GM20000 (cell line): ENCODE data around the gene FBXW5.

Source experiments
- DNase-seq: peaks from one replicate; pipeline ENCODE4 v3.0.0; 2012; ENCODE audit warnings: low spot score
- TF ChIP-seq, protein P1 (sequence below): IDR thresholded peaks from 2 replicates; pipeline ENCODE4 v1.5.1; 2012; ENCODE audit warnings: mild to moderate bottlenecking, control low read depth; ENCODE audit errors: extremely low read depth, missing control alignments

The FBXW5 gene

DNA sequence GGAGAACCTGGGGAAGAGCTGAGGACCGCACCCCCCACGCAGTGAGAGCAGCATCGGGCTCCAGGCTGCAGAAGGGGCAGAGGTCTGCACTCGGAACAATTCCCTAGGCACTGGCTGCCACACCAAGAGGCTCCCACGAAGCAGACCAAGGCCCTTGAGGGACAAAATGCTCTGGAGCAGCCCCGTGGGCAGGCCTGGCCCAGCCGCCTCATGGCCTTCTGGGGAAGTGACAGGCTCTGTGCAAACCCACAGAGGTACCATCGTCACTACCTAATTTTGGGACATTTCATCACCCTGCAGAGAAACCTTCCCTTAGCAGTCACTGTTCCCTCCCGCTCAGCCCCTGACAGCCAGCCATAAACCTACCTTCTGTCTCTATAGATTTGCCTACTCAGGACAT lies 15.9 kb downstream of the FBXW5 start:
- no peak for DNase-seq
- TF ChIP-seq, protein P1, sequence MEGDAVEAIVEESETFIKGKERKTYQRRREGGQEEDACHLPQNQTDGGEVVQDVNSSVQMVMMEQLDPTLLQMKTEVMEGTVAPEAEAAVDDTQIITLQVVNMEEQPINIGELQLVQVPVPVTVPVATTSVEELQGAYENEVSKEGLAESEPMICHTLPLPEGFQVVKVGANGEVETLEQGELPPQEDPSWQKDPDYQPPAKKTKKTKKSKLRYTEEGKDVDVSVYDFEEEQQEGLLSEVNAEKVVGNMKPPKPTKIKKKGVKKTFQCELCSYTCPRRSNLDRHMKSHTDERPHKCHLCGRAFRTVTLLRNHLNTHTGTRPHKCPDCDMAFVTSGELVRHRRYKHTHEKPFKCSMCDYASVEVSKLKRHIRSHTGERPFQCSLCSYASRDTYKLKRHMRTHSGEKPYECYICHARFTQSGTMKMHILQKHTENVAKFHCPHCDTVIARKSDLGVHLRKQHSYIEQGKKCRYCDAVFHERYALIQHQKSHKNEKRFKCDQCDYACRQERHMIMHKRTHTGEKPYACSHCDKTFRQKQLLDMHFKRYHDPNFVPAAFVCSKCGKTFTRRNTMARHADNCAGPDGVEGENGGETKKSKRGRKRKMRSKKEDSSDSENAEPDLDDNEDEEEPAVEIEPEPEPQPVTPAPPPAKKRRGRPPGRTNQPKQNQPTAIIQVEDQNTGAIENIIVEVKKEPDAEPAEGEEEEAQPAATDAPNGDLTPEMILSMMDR = no peak

DNA sequence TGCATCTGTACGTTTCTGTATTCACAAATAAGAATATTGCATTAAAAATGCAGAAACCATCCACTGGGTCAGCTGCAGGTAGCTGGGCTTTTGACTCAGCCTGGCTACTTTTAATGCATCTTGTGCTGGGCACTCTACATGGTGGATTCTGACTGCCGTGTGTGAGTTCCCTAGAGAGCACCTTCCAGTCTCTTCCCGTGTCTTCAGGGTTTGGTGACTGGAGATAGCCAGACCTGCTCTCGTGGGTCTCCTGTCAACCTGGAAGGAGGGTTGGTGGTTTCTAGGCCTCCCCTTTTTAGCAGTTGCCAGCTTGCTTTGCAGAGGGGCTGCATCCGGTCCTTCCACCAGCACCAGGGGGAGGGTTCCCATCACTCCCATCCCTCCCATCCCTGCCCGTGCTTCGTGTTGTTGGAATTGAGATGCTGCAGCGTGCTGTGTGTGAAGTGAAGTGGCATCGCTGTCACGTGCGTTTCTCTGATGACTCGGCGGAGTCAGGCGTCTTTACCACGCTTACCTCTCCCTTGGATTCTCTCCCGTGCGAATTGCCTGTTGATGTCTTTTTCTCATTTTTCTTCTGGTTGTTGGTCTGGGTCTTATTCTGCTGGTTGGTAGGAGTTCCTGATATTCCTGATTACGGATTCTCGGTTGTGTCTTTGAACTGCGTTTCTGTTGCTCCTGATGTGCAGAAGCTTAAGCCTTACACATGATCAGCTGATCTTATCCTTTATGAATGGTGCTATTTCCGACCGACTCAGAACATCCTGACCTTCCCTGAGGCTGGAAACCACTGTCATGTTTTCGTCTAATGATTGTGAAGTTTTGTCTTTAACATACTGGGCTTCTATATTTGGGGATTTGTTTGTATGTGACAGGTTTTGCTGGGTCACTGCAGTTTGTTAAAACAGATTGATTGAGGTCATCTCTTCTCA lies 16.9 kb downstream of the FBXW5 start:
- TF ChIP-seq, protein P1 = no peak
- no peak for DNase-seq

DNA sequence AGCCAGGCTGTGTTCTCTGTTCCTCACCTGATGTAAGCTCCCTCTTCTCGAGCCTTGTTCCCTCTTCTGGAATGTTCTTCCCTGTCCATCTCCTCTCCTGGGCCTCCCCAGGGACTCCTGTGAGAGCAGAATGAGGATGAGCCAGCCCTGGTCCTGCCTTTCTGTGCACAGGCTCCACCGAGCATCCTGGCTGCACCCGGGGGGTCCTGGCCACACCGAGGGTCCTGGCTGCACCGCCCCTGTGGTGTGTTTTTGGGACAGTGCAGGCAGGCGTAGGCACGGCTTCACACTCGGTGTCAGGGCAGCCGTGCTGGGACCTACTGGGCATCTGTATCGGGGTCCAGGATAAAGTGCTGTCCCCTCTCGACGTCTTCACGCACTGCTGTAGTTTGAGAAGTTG lies 17.8 kb downstream of the FBXW5 start:
- no peak for DNase-seq
- TF ChIP-seq, protein P1 = no peak

DNA sequence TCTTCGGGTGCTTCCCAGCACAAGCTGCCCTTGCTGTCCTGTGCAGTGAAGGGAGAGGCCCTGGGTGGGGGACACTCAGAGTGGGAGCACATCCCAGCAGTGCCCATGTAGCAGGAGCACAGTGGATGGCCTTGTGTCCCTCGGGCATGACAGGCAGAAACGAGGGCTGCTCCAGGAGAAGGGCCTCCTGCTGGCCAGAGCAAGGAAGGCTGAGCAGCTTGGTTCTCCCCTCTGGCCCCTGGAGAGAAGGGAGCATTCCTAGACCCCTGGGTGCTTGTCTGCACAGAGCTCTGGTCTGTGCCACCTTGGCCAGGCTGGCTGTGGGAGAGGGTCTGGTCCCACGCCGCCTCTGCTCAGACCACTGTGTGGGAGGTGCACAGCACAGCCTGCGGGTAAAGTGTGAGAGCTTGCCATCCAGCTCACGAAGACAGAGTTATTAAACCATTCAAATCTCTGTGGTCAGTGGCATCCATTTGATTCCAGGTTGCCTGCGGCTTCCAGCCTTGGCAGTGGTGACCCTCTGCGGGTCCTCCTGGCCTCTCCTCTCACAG lies 18.3 kb downstream of the FBXW5 start:
- DNase-seq = no peak
- TF ChIP-seq, protein P1 = no peak

DNA sequence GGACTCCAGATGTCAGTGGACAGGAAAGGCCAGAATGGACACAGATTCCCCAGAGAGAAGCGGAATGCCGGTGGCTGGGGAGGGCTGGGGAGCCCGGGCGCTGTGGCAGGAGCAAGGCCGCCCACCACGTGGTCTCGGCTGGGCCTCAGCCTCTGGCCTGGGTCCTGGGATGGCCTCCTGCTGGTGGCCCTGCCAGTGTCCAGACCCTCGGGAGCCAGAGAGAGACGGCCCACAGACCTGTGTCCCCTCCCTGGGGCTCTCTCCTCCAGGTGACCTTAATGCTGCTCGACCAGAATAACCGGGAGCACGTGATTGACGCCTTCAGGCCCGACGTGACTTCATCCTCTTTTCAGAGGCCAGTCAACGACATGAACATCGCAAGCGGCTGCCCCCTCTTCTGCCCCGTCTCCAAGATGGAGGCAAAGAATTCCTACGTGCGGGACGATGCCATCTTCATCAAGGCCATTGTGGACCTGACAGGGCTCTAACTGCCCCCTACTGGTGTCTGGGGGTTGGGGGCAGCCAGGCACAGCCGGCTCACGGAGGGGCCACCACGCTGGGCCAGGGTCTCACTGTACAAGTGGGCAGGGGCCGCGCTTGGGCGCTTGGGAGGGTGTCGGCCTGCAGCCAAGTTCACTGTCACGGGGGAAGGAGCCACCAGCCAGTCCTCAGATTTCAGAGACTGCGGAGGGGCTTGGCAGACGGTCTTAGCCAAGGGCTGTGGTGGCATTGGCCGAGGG lies 19.0 kb downstream of the FBXW5 start:
- no peak for DNase-seq
- TF ChIP-seq, protein P1 = no peak

DNA sequence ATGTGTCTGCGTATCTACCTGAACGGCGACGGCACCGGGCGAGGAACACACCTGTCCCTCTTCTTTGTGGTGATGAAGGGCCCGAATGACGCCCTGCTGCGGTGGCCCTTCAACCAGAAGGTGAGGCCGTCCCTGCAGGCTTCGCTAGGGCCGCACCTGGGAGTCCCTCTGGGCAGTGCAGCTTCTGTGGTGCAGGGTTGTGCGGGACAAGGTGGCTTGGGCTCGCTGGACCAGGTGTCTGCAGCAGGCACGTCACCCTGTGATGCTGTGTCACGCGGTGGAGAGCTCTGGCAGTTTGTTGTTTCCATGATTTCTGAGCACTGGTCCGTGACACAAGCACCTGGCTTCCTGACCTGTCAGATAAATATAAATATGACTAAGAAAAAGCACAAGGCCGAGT lies 20.7 kb downstream of the FBXW5 start:
- DNase-seq = no peak
- TF ChIP-seq, protein P1 = no peak

DNA sequence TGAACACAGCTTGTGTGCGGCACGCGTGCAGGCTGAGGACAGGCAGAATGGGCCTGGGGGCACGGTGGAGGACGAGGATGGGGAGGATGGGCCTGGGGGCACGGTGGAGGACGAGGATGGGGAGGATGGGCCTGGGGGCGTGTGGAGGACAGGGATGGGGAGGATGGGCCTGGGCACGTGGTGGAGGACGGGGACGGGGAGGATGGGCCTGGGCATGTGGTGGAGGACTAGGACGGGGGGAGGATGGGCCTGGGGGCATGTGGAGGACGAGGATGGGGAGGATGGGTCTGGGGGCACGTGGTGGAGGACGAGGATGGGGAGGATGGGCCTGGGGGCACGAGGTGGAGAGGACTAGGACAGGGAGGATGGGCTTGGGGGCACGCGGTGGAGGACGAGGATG lies 22.0 kb downstream of the FBXW5 start:
- TF ChIP-seq, protein P1 = no peak
- no peak for DNase-seq
